Activated CD4-positive, alpha-beta T cell treated with anti-CD3 and anti-CD28 coated beads, Interleukin-2, Interleukin-4, amounts not matched to agents 100 ng/mL and 50 ng/mL, durations not matched to agents 16 hours and 8 hours (primary cell): Measurements from ENCODE around the gene MN1.
"Not testable (repeated sequence)": the region's sequence is repeated elsewhere in the genome, so short reads cannot be mapped to it uniquely, and the experiment has no call there.

Experiments used
- DNase-seq: peaks from one replicate; pipeline ENCODE4 v3.0.0-alpha.2; 2020; ENCODE audit warnings: low spot score

Gene MN1

DNA sequence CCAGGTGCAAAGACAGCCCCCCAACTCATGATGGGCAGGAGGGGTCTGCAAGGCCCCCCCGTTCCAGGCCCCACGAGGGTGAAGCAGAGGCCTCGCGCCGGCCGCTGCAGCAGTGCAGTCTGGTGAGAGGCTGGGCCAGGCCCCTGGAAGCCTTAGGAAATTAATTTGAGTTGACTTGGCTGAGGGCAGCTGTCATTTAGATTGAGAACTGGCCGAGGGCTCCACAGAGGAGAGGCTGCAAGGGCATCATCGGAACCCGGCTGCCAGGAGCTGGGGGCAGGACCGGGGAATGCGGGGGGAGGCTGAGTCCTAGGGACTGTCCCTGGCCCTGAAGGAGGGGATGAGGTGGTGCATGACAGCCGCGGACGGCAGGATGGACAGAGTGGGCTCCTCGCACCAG lies 39.9 kb downstream of the MN1 start:
- DNase-seq: no peak

GRCh38 chr22:27761000-27761399 lies 40.6 kb downstream of the MN1 start:
- DNase-seq: no peak

DNA sequence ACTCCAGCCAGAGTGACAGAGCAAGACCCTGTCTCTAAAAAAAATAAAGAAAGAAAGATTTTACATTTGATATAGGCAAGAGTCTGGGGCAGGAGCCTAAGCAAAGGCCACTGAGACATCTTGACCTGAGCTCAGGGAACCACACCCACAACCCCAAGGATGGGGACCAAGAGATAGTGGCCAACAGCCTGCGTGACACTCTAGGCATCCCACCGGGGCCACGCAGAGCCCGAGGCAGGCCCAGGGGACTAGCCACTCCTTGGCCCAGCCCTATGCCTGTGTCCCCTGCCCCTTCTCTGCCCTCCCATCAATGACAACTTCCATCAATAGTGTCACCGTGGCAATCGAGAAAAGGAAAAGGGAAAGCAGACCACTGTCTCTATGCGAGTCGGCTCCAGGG lies 41.1 kb downstream of the MN1 start:
- no peak for DNase-seq

DNA sequence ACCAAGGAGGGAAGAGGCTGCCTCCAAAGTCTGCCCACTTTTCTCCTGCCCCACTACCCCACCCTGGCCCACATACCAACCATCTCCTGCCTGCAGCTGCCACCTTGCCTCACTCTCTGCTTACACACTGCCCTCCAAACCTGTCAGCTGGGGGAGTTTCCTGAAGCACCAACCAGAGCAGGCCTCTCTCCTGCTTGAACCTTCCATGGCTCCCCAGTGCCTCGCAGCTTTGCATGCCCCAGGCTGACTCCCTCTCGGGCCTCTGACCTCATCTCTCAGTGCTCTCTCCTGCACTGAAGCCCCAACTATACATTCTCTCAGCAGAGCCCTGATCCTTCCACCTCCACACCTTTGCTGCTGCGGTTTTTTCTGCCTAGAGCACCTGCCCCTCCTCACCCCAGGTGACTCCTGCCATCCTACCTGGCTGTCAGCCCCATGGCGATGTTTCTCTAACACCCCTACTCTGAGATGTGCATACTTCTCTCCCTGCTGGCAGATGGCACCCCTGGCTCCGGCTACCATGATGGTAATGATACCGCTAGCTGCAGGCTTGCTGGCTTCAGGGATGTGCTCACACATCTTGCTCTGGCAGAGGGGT lies 43.5 kb downstream of the MN1 start:
- no peak for DNase-seq

- no peak for DNase-seq
Measured at GRCh38 chr22:27756212-27756660, 45.3 kb downstream of the MN1 start.

GRCh38 chr22:27755521-27756211 lies 45.9 kb downstream of the MN1 start:
- no peak for DNase-seq

DNA sequence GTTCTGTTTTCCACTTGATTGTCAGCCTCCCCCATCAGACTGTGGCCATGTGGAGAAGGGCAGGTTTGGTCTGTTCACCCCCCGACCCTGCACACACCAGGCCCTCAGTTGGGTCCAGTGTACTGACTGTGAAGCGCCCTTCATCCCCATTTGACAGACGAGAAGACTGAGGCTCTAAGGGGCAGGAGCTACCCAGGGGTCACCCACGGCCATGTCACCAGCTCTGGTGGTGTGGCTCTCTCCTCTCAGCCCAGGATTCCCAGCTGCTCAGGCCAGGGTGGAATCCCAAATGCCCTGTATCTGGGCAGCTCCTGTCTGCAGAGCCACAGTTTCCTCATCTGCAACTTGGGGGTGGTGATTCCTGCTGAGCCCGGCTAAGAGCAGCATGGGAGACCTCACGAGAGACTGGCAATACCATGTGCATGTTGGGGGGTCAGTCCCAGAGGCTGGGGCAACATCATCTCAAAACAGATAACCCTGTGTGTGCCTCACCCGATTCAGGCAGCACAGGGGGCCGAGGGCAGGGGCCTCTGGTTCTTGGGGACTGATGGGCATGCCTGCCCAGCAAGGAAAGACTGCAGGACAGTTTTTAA lies 46.6 kb downstream of the MN1 start:
- no peak for DNase-seq

DNA sequence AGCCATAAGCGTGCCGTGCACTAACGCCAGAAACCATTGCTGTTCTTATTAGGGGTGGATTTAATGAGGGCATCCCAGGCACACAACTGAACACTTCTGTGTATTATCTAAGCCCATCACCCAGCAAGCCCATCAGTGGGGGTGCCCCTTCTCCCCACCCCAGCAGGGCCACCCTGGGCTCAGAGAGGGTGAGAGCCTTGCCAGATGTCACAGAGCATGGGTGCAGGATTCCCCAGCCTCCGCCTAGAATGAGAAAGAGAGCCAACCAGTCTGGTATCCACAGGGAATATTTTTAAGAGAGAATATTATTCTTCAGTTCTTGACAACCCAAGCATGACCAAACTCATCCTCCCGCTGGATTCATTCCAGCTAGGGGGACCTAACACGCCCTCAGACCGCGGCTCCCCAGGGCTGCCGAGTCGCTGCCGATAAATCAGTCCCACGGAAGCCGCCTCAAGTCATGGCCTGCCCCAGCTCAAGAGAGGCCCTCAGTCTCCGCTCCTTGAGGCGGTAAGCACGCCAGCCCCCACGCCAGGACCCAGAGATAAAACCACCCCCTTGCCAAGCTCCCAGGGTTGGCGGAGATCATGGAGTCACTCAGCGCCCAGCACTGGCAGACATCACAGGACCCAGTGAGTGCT lies 47.2 kb downstream of the MN1 start:
- DNase-seq: no peak

- DNase-seq: no peak
Measured at GRCh38 chr22:27752771-27753170, 48.8 kb downstream of the MN1 start.

DNA sequence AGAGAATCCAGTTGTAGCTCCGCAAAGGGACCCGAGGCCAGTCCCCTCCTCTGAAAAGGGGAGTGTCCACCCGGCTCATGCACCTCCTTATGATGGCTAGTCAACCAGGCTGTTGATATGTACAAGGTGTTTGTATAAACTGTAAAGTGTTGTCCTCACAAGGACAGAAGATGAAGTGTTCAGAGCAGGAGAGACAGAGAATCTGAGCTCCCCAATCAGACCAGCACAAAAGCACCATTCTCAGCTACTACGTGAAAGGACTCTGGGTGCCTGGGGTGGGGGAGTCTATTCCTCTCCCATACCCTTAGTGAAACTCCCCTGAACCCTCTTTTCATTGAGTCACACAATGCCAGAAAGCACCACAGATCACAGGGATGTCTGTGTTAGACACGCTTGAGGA lies 49.4 kb downstream of the MN1 start:
- no peak for DNase-seq

DNA sequence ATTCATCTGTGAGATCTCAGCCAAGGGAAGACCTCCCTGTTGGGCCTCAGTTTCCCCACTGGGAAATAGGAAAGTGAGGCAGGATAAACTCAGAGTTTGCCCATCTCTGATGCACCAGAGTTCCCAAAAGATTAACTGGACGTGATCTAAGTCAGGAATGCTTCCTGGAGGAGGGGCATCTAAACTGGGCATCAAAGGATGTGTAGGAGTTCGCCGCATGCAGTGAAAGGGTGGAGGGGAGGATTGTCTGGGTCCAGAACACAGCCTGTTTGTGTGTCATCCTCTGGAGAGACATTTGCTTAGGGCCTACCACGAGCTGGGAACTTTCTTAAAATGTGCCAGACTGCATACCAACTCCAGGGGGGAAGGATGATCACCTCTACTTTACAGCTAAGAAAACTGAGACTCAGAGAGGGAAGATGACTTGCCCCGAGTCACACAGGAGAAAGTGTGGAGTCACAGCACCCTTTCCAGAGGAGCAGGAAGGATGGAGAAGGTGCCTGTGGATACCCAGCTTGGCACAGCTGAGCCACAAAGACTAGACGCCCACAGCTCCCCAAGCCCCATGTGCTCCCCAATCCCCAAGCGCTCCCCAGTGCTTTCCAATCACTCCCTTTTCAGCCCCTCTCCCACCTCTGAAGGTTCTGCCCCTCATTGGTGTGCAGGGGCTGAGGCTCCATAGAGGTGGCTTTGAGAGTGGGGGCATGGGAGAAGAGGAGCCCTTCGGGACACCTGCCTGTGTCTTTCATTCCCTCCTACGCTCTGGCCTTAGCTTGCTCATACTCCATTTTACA lies 50.1 kb downstream of the MN1 start:
- no peak for DNase-seq

DNA sequence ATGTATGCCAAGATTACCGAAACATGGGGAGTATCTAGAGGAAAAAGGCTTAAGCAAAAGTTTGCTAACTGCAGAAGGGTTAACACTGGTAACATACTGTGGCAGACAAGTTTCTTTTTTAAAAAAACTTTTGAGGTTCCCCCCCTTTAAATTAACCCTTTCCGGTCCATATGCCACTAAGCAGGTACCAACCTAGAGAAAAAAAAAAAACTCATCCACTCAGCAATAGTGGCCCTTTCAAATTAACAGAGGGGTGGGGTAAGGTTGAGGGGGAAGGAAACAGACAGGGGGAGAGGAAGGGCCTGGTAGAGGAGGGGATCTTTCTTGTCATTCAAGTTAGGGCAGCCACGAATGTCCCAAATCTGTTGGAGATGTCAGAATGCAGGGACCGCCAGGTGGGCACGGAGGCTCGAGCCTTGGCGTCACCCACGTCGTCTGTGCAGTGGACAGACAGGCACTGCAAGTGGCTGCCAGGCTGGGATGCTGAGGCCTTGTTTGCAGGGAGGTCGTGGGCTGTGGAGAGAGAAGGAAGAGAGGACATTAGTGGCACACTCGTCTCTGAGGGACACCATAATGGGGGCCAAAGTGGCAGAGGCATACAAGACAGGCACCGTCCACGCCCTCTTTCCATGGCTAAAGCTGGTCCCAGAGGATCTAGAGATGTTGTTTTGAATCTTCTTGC lies 50.8 kb downstream of the MN1 start:
- no peak for DNase-seq

DNA sequence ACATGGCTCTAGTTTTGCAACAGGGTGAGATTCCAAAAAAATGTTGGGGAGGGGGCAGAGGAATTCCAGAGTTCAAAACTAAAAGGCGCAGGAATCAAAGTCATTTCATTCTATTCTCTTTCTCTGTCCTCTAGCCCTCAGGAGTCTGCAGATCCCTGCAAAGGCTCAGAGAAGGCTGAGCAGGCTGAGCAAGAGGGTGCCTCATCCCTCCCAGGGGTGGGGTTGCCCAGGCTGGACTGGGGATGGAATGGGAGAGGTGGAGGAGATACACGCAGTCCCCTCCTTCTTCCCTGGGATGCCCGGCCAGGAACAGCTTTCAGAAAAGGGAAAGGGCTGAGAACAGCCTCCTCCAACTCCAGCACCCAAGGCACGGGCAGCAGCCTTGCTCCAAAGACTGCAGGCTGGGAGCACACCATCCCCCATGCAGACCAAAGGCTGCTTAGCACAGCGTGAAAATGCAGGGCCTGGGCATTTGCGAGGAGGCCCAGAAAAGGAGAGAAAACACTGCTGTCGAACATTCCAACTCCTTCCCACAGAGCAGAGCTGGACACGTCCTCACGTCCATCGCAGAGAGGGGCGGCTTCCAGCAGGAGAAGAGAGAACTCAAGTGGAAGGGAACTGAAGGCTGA lies 51.8 kb downstream of the MN1 start:
- DNase-seq: no peak

DNA sequence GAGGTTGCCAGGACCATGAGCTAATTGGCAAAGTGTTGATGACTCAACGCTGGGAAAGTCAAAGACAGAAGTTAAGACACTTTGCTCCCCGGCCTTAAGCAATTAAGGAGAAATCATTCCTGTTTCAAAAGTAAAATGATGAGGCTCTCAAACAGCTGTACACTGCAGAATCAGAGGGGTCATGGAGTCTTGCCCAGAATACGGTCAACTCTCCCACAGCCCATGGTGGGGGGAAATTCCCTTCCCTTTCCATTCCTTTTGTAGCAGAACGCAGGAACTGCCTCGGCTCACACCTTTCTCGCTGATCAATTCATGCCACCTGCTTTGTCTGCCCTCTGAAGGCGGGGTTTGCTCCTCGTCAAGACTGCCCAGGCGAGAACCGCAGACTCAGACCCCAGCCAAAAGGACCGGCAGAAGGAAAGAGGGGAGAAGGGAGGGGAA lies 52.8 kb downstream of the MN1 start:
- no peak for DNase-seq

GRCh38 chr22:27748349-27748748 lies 53.2 kb downstream of the MN1 start:
- no peak for DNase-seq

GRCh38 chr22:27747396-27748221 lies 53.9 kb downstream of the MN1 start:
- DNase-seq: no peak

- no peak for DNase-seq
Measured at GRCh38 chr22:27746918-27747317, 54.6 kb downstream of the MN1 start.

DNA sequence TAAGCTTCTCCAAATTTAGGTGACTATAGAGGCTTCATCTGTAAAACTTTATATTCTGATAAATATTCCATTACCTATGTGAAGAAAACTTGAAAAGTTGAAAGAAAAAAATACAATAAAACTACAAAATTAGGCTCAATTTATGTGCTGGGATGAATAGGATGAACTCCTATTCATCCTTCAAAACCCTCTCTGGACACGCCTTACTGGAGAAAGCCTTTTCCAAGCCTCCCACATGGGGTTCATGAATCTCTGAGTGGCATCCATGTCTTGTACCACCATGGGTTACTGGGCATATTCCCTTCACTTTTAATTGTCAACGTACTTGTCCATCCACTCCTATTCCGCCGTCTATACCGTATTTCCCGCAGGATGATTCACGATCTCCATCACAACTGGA lies 55.7 kb downstream of the MN1 start:
- DNase-seq: no peak

- no peak for DNase-seq
Measured at GRCh38 chr22:27745154-27745553, 56.4 kb downstream of the MN1 start.

DNA sequence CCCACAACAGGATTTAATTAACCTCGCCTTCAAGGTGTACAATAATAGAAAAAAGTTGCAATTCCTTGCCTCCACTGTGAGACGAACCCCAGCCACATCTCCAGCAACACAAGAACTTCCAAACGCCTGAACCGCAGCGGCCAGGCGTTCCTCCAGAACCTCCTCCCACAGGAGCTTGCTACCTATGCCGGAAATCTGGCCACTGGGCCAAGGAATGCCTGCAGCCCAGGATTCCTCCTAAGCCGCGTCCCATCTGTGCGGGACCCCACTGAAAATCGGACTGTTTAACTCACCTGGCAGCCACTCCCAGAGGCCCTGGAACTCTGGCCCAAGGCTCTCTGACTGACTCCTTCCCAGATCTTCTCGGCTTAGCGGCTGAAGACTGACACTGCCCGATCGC lies 57.5 kb downstream of the MN1 start:
- DNase-seq: not testable (repeated sequence)
